SK-N-SH treated with all-trans-retinoic acid at 6 μM for 48 hours (cell line): Measurements from ENCODE around the gene SCAPER.

Experiments
- ATAC-seq: fragments of 200-7000 bp; cut with Tn5 transposase; 3 replicates; pipeline ENCODE4 v1.9.1; 2020; ENCODE audit warnings: mild to moderate bottlenecking, moderate library complexity
- ARNTL ChIP-seq: fragments of 450-650 bp; formaldehyde crosslinking; IDR thresholded peaks from 2 replicates; pipeline ENCODE4 v1.5.0; 2020; ENCODE audit warnings: low read depth, mild to moderate bottlenecking, moderate library complexity, borderline replicate concordance
- BACH2 ChIP-seq: fragments of 250-450 bp; sonication (Bioruptor Pico); IDR thresholded peaks from 2 replicates; pipeline ENCODE4 v1.9.0; 2021; ENCODE audit warnings: mild to moderate bottlenecking, borderline replicate concordance
- CSDC2 ChIP-seq: fragments of 250-450 bp; sonication (Bioruptor Pico); IDR thresholded peaks from 2 replicates; pipeline ENCODE4 v1.5.0; 2020; ENCODE audit warnings: mild to moderate bottlenecking, moderate library complexity
- ESRRG ChIP-seq: fragments of 250-450 bp; sonication (Bioruptor Pico); IDR thresholded peaks from 2 replicates; pipeline ENCODE4 v1.6.1; 2021; ENCODE audit warnings: mild to moderate bottlenecking
- GLIS3 ChIP-seq: fragments of 250-450 bp; sonication (Bioruptor Pico); IDR thresholded peaks from 2 replicates; pipeline ENCODE4 v1.5.0; 2020; ENCODE audit warnings: mild to moderate bottlenecking, moderate library complexity
- ISL1 ChIP-seq: fragments of 250-450 bp; sonication (Bioruptor Pico); IDR thresholded peaks from 2 replicates; pipeline ENCODE4 v2.1.2; 2022; ENCODE audit warnings: mild to moderate bottlenecking, moderate library complexity
- OSR1 ChIP-seq: fragments of 250-450 bp; sonication (Bioruptor Pico); IDR thresholded peaks from 2 replicates; pipeline ENCODE4 v1.8.0; 2022; ENCODE audit warnings: moderate library complexity, mild to moderate bottlenecking, inconsistent platforms
- PPARA ChIP-seq: fragments of 250-450 bp; sonication (Bioruptor Pico); IDR thresholded peaks from 2 replicates; pipeline ENCODE4 v1.5.0; 2020; ENCODE audit warnings: mild to moderate bottlenecking, borderline replicate concordance
- RARB ChIP-seq: fragments of 250-450 bp; sonication (Bioruptor Pico); IDR thresholded peaks from 2 replicates; pipeline ENCODE4 v1.8.0; 2021; ENCODE audit warnings: mild to moderate bottlenecking, moderate library complexity
- SNAI2 ChIP-seq: fragments of 250-450 bp; sonication (Bioruptor Pico); IDR thresholded peaks from 2 replicates; pipeline ENCODE4 v1.5.0; 2020; ENCODE audit warnings: mild to moderate bottlenecking, moderate library complexity
- TCF4 ChIP-seq: fragments of 250-450 bp; sonication (Bioruptor Pico); IDR thresholded peaks from 2 replicates; pipeline ENCODE4 v1.8.0; 2021; ENCODE audit warnings: mild to moderate bottlenecking, moderate library complexity, borderline replicate concordance
- TOX ChIP-seq: fragments of 250-450 bp; sonication (Bioruptor Pico); IDR thresholded peaks from 2 replicates; pipeline ENCODE4 v1.8.0; 2021; ENCODE audit warnings: mild to moderate bottlenecking, moderate library complexity, borderline replicate concordance
- ZC3H10 ChIP-seq: fragments of 250-450 bp; sonication (Bioruptor Pico); IDR thresholded peaks from 2 replicates; pipeline ENCODE4 v1.5.1; 2021; ENCODE audit warnings: mild to moderate bottlenecking, moderate library complexity
- ZFP30 ChIP-seq: fragments of 450-650 bp; formaldehyde crosslinking; IDR thresholded peaks from 2 replicates; pipeline ENCODE4 v1.5.0; 2022; ENCODE audit warnings: mild to moderate bottlenecking, moderate library complexity
- ZNF565 ChIP-seq: fragments of 450-650 bp; formaldehyde crosslinking; conservative IDR thresholded peaks from 2 replicates; pipeline ENCODE4 v1.5.0; 2020; ENCODE audit warnings: low read depth, mild to moderate bottlenecking, moderate library complexity
- ZNF70 ChIP-seq: fragments of 450-650 bp; formaldehyde crosslinking; IDR thresholded peaks from 2 replicates; pipeline ENCODE4 v1.5.0; 2020; ENCODE audit warnings: mild to moderate bottlenecking, moderate library complexity
- ZNF8 ChIP-seq: fragments of 450-650 bp; formaldehyde crosslinking; IDR thresholded peaks from 2 replicates; pipeline ENCODE4 v1.5.0; 2020; ENCODE audit warnings: mild to moderate bottlenecking, moderate library complexity
- TF ChIP-seq, protein P1 (sequence below): fragments of 250-450 bp; sonication (Bioruptor Pico); IDR thresholded peaks from 2 replicates; pipeline ENCODE4 v1.5.0; 2020; ENCODE audit warnings: mild to moderate bottlenecking, moderate library complexity
- TF ChIP-seq, protein P2 (sequence below): fragments of 250-450 bp; sonication (Bioruptor Pico); IDR thresholded peaks from 2 replicates; pipeline ENCODE4 v1.5.1; 2020; ENCODE audit warnings: low read depth, mild to moderate bottlenecking, moderate library complexity
- TF ChIP-seq, protein P3 (sequence below): fragments of 250-450 bp; sonication (Bioruptor Pico); IDR thresholded peaks from 2 replicates; pipeline ENCODE4 v1.5.1; 2021; ENCODE audit warnings: mild to moderate bottlenecking, moderate library complexity

Gene SCAPER

DNA sequence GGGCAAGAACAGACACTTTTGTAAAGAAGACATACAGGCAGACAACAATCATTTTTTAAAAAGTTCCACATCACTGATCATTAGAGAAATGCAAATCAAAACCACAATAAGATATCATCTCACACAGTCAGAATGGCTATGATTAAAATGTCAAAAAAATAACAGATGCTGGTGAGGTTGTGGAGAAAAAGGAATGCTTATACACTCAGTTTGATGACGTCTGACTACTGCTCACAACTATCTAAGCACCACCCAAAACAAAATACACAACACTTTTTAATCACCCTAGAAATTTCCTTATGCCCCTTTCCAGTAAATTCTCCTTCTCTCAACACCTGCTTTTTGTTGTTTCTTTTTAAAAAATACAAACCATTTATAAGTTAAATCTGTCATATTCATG, 339.8 kb downstream of the SCAPER start:
- TF ChIP-seq TCF4 (CRISPR knock-in tag) (no peak), ISL1 (CRISPR knock-in tag) (no peak), ZNF565 (no peak)
- ATAC-seq: no peak

DNA sequence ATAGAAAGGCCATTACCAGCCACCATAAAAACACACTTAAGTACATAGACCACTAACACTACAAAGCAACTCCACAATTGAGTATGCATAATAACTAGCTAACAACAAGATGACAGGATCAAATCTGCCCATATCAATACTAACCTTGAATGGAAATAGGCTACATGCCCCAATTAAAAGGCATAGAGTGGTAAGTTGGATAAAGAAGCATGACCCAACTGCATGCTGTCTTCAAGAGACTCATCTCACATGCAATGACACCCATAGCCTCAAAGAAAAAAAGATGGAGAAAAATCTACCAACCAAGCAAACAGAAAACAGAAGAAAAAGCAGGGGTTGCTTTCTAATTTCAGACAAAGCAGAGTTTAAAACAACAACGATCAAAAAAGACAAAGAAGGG, 349.9 kb downstream of the SCAPER start:
- TF ChIP-seq ZNF70: no peak
- TF ChIP-seq, all 23 proteins: peak for 0
- ATAC-seq: no peak

DNA sequence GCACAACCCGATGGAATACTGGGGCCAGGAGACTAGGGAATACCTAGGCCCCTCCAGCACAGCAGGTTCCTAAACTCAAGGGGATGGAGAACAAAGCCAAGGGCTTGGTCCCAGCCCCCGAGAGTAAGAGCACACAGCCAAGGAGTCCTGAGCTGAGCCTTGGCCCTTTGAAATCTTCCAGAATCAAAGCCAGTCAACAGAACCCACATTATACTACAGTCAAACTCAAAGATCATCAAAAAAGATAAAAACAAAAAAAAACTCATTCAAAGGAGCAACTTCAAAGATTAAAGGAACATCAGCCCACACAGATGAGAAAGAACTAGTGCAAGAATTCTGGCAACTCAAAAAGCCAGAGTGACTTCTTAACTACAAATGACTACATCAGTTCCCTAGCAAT, 351.6 kb downstream of the SCAPER start:
- TF ChIP-seq ZNF565 (no peak), BACH2 (CRISPR knock-in tag) (no peak), TCF4 (CRISPR knock-in tag) (no peak), ISL1 (CRISPR knock-in tag) (no peak), RARB (CRISPR knock-in tag) (no peak), ZNF70 (no peak)
- TF ChIP-seq, protein P1, sequence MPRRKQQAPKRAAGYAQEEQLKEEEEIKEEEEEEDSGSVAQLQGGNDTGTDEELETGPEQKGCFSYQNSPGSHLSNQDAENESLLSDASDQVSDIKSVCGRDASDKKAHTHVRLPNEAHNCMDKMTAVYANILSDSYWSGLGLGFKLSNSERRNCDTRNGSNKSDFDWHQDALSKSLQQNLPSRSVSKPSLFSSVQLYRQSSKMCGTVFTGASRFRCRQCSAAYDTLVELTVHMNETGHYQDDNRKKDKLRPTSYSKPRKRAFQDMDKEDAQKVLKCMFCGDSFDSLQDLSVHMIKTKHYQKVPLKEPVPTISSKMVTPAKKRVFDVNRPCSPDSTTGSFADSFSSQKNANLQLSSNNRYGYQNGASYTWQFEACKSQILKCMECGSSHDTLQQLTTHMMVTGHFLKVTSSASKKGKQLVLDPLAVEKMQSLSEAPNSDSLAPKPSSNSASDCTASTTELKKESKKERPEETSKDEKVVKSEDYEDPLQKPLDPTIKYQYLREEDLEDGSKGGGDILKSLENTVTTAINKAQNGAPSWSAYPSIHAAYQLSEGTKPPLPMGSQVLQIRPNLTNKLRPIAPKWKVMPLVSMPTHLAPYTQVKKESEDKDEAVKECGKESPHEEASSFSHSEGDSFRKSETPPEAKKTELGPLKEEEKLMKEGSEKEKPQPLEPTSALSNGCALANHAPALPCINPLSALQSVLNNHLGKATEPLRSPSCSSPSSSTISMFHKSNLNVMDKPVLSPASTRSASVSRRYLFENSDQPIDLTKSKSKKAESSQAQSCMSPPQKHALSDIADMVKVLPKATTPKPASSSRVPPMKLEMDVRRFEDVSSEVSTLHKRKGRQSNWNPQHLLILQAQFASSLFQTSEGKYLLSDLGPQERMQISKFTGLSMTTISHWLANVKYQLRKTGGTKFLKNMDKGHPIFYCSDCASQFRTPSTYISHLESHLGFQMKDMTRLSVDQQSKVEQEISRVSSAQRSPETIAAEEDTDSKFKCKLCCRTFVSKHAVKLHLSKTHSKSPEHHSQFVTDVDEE (CRISPR knock-in tag): no peak
- no peak for ATAC-seq

DNA sequence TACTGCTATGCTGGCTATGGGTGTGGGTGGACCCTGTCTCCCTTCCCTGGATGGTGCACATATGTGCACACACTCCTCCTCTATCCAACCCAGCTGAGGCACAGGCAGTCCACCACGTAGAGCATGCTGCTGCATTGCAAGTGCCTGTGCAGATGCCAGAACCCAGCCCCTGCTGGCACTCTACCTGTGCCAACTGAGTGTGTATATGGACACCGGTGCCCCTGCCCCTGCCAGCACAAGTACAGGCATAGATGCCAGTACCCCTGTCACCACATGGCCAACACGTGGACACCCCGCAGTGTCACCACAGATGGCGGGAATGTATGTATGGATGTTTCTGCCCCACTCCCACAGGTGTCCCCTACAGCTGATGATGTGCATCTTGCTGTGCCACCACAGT, 352.0 kb downstream of the SCAPER start:
- ATAC-seq: no peak
- TF ChIP-seq SNAI2 (CRISPR knock-in tag): no peak
- TF ChIP-seq, protein P2, sequence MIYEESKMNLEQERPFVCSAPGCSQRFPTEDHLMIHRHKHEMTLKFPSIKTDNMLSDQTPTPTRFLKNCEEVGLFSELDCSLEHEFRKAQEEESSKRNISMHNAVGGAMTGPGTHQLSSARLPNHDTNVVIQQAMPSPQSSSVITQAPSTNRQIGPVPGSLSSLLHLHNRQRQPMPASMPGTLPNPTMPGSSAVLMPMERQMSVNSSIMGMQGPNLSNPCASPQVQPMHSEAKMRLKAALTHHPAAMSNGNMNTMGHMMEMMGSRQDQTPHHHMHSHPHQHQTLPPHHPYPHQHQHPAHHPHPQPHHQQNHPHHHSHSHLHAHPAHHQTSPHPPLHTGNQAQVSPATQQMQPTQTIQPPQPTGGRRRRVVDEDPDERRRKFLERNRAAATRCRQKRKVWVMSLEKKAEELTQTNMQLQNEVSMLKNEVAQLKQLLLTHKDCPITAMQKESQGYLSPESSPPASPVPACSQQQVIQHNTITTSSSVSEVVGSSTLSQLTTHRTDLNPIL: no peak
- TF ChIP-seq, protein P3, sequence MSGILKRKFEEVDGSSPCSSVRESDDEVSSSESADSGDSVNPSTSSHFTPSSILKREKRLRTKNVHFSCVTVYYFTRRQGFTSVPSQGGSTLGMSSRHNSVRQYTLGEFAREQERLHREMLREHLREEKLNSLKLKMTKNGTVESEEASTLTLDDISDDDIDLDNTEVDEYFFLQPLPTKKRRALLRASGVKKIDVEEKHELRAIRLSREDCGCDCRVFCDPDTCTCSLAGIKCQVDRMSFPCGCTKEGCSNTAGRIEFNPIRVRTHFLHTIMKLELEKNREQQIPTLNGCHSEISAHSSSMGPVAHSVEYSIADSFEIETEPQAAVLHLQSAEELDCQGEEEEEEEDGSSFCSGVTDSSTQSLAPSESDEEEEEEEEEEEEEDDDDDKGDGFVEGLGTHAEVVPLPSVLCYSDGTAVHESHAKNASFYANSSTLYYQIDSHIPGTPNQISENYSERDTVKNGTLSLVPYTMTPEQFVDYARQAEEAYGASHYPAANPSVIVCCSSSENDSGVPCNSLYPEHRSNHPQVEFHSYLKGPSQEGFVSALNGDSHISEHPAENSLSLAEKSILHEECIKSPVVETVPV (CRISPR knock-in tag): no peak
- no peak for TF ChIP-seq ZNF565
- TF ChIP-seq BACH2 (CRISPR knock-in tag): no peak
- TF ChIP-seq RARB (CRISPR knock-in tag): no peak
- no peak for TF ChIP-seq ZFP30 (CRISPR knock-in tag)
- no peak for TF ChIP-seq TOX (CRISPR knock-in tag)
- no peak for TF ChIP-seq ISL1 (CRISPR knock-in tag)
- no peak for TF ChIP-seq GLIS3 (CRISPR knock-in tag)
- TF ChIP-seq PPARA (CRISPR knock-in tag): no peak
- TF ChIP-seq ESRRG: no peak

DNA sequence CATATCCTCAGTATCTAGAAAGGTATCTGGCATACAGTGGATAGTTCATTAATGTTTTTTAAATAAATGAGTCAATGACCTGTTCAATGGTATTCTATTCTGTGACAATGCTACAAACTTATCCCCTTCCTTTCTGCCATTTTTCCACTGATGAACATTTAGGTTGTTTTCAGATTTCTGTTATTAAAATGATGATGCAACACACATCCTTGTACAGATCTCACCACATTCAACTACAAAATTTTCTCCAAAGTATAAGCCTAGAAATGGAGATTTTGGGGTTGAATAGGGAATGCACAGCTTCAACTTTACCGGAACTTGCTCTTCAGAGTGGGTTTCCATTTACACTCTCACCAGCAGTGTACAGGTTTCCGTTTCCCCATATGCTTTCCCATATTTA, 358.3 kb downstream of the SCAPER start:
- TF ChIP-seq CSDC2 (CRISPR knock-in tag) (no peak), ZNF8 (CRISPR knock-in tag) (no peak), ZNF70 (no peak), TOX (CRISPR knock-in tag) (no peak), SNAI2 (CRISPR knock-in tag) (no peak), ZNF565 (no peak), ZC3H10 (no peak), GLIS3 (CRISPR knock-in tag) (no peak), OSR1 (CRISPR knock-in tag) (no peak)
- TF ChIP-seq, protein P2: no peak
- no peak for ATAC-seq

DNA sequence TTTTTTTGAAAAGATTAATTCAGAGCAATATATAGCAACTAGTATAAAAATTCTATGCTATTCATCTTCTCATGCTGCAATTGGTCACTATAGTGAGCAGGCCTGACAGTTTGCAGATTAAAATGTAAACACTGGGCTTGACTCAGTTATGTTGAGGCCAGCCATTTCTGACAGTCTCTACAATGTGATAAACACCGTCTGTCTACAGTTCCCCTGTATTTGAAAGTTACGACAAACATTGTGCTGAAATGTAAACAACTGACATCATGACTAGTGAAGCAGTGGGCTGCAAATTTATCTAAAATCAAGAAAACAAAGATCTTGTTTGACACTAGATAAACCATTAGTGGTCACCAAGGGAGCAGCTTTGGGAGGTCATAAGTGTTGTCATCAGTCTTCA, 371.1 kb downstream of the SCAPER start:
- TF ChIP-seq, protein P2: no peak
- TF ChIP-seq SNAI2 (CRISPR knock-in tag) (no peak), BACH2 (CRISPR knock-in tag) (no peak), PPARA (CRISPR knock-in tag) (no peak), ZNF565 (no peak), GLIS3 (CRISPR knock-in tag) (no peak), ARNTL (CRISPR knock-in tag) (no peak), ZC3H10 (no peak), ISL1 (CRISPR knock-in tag) (no peak), ZFP30 (CRISPR knock-in tag) (no peak), ZNF70 (no peak)
- TF ChIP-seq, protein P3 (CRISPR knock-in tag): no peak
- no peak for ATAC-seq
